Vagina (tissue), 2 donors: Measurements from ENCODE around the gene THRAP3. TPM values are rescaled to one million over a fixed set of nuclear protein-coding genes. Genes with fewer than 3 reads are reported as not detected.
"Not testable (repeated sequence)": the region's sequence is repeated elsewhere in the genome, so short reads cannot be mapped to it uniquely, and the experiment has no call there.

Source experiments
- DNase-seq, 2 donors: peaks; one replicate each; pipeline ENCODE4 v3.0.0-alpha.2; 2017; ENCODE audit errors: extremely low spot score in 2 of 2
- H3K27ac ChIP-seq: fragments of 200-600 bp; sonication (generic); one replicate; pipeline ENCODE4 v1.5.1; 2019
- H3K27me3 ChIP-seq: fragments of 200-600 bp; sonication (generic); one replicate; pipeline ENCODE4 v1.5.1; 2019
- H3K36me3 ChIP-seq, 2 donors: fragments of 200-600 bp; sonication (generic); one replicate each; pipeline ENCODE4 v1.5.1; 2017 to 2019
- H3K4me1 ChIP-seq: fragments of 200-600 bp; sonication (generic); one replicate; pipeline ENCODE4 v1.5.1; 2019
- H3K4me3 ChIP-seq, 2 donors: fragments of 200-600 bp; sonication (generic); 1 replicate in 1 of 2; 2 replicates in 1 of 2; pipeline ENCODE4 v1.5.1; 2016 to 2019
- H3K9me3 ChIP-seq: fragments of 200-600 bp; sonication (generic); one replicate; pipeline ENCODE4 v1.5.1; 2019
- POLR2A ChIP-seq, 2 donors: fragments of 450-650 bp; IDR thresholded peaks; one replicate each; pipeline ENCODE4 v1.6.1; 2017; ENCODE audit warnings: antibody characterized with exemption in 2 of 2, mild to moderate bottlenecking in 2 of 2, moderate library complexity in 2 of 2
- POLR2AphosphoS5 ChIP-seq, 2 donors: sonication (generic); formaldehyde crosslinking; IDR thresholded peaks; one replicate each; pipeline ENCODE4 v1.9.0; 2017; ENCODE audit warnings: antibody characterized with exemption in 2 of 2, mild to moderate bottlenecking in 2 of 2, low read depth in 1 of 2; ENCODE audit not compliant: insufficient read depth in 1 of 2
- intact Hi-C: fragments of 100-400 bp; cut with DNase I; formaldehyde crosslinking; loops from one replicate; pipeline ENCODE4 v1.15.1; 2023
- total RNA-seq: library from RNA; depleted of rRNA; stranded (reverse); fragments of >200 nt; gene quantifications from one replicate; pipeline ENCODE4 v1.2.3, GENCODE V29; 2016
- TF ChIP-seq, protein P1 (sequence below), 3 experiments: fragments of 450-650 bp in 2 of 3; fragments of 200-600 bp in 1 of 3; sonication (generic) in 1 of 3; IDR thresholded peaks; one replicate each; pipeline ENCODE4 v1.5.1; 2017 to 2019; ENCODE audit warnings: antibody characterized with exemption in 3 of 3, mild to moderate bottlenecking in 2 of 3, moderate library complexity in 2 of 3

THRAP3 gene
- total RNA-seq, 1 donor from 2014 or later, result 57.7 TPM

DNA sequence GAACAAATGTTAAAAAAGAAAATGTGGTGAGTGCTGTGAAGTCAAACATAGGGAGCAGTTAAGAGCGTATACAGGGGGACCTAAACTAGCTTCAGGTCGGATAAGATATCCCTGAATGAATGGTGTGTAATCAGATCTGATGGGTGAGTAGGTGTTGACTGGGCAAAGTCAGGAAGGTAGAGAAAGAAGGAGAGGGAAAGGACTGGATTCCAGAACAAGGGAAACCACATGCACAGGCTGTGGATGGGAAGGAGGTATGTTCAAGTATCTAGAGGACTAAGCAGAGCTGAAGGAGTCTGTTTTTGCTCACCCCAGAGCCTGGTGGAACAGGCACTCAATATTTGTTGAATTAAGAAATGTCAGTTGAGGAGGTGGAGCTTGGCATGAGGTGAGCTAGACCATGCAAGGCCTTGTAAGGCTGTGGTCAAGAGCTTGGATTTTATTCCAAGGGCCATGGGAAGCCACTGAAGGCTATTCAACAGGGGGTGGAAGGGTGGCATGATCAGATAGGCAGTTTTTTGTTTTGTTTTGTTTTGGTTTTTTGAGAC lies 40.9 kb upstream of the THRAP3 start:
- Histone ChIP-seq H3K27ac (peak overlapping the region; percentile 10), H3K4me3 (no peak overlapping the region), H3K4me1 (peaks cover 8% of the 10 kb centered on the region), H3K27me3 (no peaks in the 10 kb centered on the region), H3K36me3 (peaks cover 0 to 26% of the 10 kb centered on the region in 2 donors), H3K9me3 (no peaks in the 10 kb centered on the region)
- intact Hi-C loops, result no loop called here
- TF ChIP-seq, protein P1, sequence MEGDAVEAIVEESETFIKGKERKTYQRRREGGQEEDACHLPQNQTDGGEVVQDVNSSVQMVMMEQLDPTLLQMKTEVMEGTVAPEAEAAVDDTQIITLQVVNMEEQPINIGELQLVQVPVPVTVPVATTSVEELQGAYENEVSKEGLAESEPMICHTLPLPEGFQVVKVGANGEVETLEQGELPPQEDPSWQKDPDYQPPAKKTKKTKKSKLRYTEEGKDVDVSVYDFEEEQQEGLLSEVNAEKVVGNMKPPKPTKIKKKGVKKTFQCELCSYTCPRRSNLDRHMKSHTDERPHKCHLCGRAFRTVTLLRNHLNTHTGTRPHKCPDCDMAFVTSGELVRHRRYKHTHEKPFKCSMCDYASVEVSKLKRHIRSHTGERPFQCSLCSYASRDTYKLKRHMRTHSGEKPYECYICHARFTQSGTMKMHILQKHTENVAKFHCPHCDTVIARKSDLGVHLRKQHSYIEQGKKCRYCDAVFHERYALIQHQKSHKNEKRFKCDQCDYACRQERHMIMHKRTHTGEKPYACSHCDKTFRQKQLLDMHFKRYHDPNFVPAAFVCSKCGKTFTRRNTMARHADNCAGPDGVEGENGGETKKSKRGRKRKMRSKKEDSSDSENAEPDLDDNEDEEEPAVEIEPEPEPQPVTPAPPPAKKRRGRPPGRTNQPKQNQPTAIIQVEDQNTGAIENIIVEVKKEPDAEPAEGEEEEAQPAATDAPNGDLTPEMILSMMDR (IDR thresholded peaks at IDR 0.05), result no peak
- no peak for TF ChIP-seq POLR2A (IDR thresholded peaks at IDR 0.05)
- no peak for TF ChIP-seq POLR2AphosphoS5 (IDR thresholded peaks at IDR 0.05; ENCODE audit: insufficient read depth in 1 of 2, low read depth in 1 of 2)
- DNase-seq, result no peak

DNA sequence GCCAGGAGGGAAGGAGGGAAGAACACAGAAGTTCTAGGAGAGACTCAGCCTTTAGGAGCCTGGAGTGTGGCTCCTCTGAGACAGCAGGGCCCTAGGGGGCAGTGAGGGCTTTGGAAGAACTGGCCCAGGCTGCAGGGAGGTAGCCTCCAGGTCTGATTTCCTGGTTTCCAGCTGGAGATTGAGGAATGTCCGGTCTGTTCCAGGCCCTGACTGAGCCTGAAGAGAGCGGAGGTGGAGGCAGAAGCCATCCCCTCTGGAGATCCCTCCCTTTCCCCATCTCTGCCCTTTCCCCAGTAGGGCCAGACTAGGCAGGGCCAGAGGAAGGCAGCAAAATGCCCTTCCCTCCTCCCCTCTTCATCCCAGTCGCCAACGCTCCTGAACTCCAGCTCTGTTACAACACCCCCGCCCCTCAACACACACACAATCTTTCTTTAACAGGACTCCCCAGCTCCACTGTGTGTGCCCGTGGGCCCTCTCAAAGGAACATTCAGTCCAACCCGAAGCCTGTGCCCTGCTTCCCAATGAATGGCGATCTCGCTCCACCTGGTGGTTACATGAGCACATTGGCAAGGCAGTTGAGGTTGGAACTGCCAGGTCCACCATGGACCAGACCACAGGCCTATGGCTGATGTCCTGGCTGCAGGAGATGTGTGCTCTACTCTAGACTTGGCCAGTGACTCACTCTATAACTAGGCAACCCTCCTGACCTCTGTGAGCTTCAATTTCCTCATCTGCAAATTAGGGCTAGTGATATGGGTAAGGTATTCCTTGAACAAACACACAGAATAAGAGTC lies 36.2 kb upstream of the THRAP3 start:
- TF ChIP-seq, protein P1 (IDR thresholded peaks at IDR 0.05), result peak; percentile 80 to 94 (median 84)
- TF ChIP-seq POLR2A (IDR thresholded peaks at IDR 0.05) (no peak), POLR2AphosphoS5 (IDR thresholded peaks at IDR 0.05; ENCODE audit: insufficient read depth in 1 of 2, low read depth in 1 of 2) (peak; percentile 62 to 80)
- DNase-seq, result peak in 1 of 2 donors; percentile 89

DNA sequence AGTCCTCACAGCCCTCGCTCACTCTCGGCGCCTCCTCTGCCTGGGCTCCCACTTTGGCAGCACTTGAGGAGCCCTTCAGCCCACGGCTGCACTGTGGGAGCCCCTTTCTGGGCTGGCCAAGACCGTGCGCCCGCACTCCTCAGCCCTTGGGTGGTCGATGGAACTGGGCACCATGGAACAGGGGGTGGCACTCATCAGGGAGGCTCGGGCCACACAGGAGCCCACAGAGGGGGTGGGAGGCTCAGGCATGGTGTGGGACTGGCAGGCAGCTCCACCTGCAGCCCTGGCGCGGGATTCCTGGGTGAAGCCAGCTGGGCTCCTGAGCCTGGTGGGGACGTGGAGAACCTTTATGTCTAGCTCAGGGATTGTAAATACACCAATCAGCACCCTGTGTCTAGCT lies 27.4 kb upstream of the THRAP3 start:
- H3K27me3 ChIP-seq, H3K27ac ChIP-seq, DNase-seq, H3K9me3 ChIP-seq, H3K36me3 ChIP-seq, intact Hi-C loops, H3K4me1 ChIP-seq, H3K4me3 ChIP-seq: not testable (repeated sequence)

More for the DNA sequence above, 36.2 kb upstream of the THRAP3 start:
- Histone ChIP-seq H3K27me3 (no peaks in the 10 kb centered on the region), H3K27ac (peak overlapping the region; percentile 82), H3K9me3 (no peaks in the 10 kb centered on the region), H3K36me3 (no peaks in the 10 kb centered on the region), H3K4me1 (peaks cover 8% of the 10 kb centered on the region), H3K4me3 (no peak overlapping the region)
- intact Hi-C loops, result loop anchor here (5.0 kb wide), 1 partner anchor 36 kb away; no protein-coding TSS in a partner anchor

- Histone ChIP-seq H3K36me3 (no peaks in the 10 kb centered on the region), H3K9me3 (no peaks in the 10 kb centered on the region), H3K27me3 (no peaks in the 10 kb centered on the region), H3K4me1 (peaks cover 4% of the 10 kb centered on the region), H3K4me3 (no peak overlapping the region), H3K27ac (no peak overlapping the region)
- TF ChIP-seq POLR2A (IDR thresholded peaks at IDR 0.05) (no peak), POLR2AphosphoS5 (IDR thresholded peaks at IDR 0.05; ENCODE audit: insufficient read depth in 1 of 2, low read depth in 1 of 2) (no peak)
- TF ChIP-seq, protein P1 (IDR thresholded peaks at IDR 0.05), result no peak
- no peak for DNase-seq
- intact Hi-C loops, result no loop called here
Measured at GRCh38 chr1:36198641-36199040, 25.6 kb upstream of the THRAP3 start.

GRCh38 chr1:36199934-36200741 lies 24.1 kb upstream of the THRAP3 start:
- intact Hi-C loops, result no loop called here
- Histone ChIP-seq H3K4me1 (peaks cover 15% of the 10 kb centered on the region), H3K36me3 (no peaks in the 10 kb centered on the region), H3K27me3 (no peaks in the 10 kb centered on the region), H3K9me3 (no peaks in the 10 kb centered on the region), H3K4me3 (no peak overlapping the region), H3K27ac (no peak overlapping the region)
- TF ChIP-seq POLR2A (IDR thresholded peaks at IDR 0.05), result no peak
- no peak for DNase-seq
